ENCODE data around the gene INO80D.
A peak's percentile ranks its signal among the peaks of the same experiment; 100 is the strongest.
"Not testable (repeated sequence)": the region's sequence is repeated elsewhere in the genome, so short reads cannot be mapped to it uniquely, and the experiment has no call there.

Gene INO80D

GRCh38 chr2:206023183-206023582 lies 62.8 kb downstream of the INO80D start:
- DNase-seq: no peak

DNA sequence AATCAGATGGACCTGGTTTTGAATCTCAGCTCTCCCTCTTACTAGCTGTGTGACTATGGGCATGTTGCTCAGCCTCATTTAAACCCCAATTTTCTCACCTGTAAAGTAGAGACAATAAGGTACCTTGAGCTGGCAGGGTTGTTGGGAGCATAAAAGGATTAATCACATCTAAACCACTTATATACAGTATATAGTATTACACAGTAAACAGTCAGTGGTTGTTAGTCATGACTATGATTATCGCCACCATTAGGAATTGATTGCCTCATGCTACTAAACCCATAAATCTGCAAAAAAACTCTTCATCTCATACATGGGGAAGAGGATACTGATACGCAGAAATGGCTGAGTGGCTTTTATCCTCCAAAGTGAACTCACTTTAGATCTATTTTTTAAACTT lies 65.8 kb downstream of the INO80D start:
- no peak for DNase-seq

DNA sequence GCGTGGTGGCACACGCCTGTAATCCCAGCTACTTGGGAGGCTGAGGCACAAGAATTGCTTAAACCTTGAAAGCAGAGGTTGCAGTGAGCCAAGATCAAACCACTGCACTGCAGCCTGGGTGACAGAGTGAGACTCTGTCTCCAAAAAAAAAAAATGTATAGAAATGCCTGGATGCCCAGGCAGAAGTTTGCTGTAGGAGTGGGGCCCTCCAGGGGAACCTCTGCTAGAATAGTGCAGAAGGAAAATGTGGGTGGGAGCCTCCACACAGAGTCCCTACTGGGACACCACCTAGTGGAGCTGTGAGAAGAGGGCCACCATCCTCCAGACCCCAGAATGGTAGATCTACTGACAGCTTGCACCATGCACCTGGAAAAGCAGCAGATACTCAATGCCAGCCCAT lies 70.2 kb downstream of the INO80D start:
- DNase-seq: not testable (repeated sequence)

GRCh38 chr2:206011795-206012194 lies 74.2 kb downstream of the INO80D start:
- no peak for DNase-seq

GRCh38 chr2:206011018-206011614 lies 74.9 kb downstream of the INO80D start:
- DNase-seq: no peak

DNA sequence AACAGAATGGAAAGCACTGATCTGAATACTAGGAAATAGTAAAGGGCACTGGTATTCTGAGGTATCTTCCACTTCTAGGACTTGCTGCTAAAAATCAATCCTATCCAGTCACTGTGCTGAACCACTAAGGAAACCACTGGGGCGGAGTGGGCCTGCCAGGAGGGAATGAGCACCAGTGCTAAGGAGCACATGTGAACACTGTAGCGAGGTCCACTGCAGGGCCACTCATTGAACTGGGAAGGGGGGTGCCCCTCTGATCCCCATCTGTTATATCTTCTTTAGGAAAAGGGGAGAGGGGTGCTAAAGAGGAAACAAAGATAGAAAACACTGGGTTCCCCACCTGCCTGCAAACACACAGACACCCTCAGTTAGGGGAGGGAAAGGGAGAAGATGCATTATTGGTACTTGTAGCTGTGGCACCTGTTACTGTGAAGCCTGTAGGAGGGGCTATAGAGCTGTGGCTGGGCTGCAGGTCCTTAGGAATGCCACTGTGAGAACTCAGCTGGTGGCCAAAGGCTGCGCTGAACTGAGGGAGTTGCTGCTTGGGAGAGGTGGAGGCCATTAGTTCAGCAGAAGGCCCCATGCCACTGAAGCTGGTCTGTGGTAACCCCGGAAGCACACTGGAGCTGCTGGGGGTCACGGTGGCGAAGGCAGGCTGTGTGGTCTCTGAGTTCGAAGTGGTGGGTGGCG lies 81.8 kb downstream of the INO80D start:
- peak in 1 of 5 donors; percentile 6 for DNase-seq

- no peak for DNase-seq
Observed at GRCh38 chr2:206002440-206002839, 83.5 kb downstream of the INO80D start.

DNA sequence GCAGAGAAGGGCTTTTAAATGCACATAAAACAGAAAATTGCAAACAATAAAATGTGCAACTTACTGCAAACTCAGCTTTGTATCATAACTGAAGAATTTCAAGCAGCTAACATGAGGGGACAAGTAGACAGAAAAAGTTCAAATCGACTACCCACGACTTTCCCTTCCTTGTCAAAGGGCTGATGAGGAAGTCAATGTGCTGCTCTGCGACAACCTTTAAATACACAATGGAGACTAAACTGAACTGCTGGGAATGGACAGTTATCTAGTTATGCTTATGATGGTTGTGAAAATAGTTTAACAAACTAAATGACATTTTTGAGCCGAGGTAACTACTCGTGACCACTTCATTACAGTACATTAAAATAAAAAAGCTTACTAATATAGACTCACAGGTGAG lies 84.1 kb downstream of the INO80D start:
- no peak for DNase-seq

- DNase-seq: no peak
Observed at GRCh38 chr2:206000776-206001175, 85.2 kb downstream of the INO80D start.

DNA sequence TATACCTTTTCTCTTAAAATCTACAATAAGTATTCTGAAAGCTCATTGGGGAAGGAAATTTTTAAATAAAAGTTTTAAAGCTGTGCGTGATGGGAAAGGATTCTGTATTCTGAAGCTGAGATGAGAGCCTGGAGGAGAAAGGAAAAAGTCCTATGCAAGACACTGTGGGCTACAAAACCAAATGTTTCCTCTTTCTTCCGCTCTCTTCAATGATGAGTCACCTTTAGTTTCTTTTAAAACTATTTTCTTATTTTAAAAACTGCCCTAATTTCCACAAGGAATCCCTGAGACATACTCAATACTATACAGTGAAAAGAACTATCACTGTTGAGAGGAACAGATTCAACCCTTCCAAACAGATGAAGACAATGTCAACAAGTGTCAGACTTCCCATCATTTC lies 87.4 kb downstream of the INO80D start:
- DNase-seq: no peak

DNA sequence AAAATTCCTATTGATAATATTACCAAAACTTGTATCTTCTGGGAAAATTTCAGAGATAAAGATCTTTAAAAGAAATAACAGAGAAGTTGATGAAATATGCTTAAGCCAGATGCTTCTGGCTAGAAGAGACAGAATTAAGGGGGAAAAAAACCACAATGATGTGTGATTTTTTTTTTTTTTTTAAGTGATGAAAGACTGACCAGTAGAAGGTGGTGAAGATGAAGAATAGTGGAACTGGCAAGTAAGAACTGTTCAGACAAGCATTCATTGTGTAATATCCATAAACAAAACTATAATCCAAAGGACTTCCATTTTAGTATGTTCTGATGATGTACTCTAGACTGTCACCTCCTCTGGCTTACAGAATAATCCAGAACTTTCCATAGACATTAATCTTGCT lies 89.8 kb downstream of the INO80D start:
- no peak for DNase-seq

GRCh38 chr2:205995260-205995659 lies 90.7 kb downstream of the INO80D start:
- no peak for DNase-seq

DNA sequence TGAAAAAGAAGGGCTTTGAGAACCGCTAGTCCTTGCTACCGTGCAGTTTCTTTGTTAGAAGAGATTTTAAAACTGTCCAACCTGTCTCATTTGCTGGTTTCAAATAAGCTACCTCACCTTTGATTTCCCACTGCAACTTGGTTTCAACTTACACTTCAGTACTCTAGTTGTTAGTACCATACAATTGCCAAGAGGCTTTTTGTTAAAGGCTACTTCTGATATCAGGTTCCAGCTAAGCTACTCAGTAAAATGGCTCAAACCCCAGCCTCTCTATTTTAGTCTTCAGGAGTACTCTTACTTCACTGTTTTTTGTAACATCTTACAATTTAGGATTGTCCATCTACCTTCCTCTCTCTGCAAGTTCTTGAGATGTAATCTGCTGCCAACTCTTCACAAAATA lies 91.6 kb downstream of the INO80D start:
- DNase-seq: no peak

DNA sequence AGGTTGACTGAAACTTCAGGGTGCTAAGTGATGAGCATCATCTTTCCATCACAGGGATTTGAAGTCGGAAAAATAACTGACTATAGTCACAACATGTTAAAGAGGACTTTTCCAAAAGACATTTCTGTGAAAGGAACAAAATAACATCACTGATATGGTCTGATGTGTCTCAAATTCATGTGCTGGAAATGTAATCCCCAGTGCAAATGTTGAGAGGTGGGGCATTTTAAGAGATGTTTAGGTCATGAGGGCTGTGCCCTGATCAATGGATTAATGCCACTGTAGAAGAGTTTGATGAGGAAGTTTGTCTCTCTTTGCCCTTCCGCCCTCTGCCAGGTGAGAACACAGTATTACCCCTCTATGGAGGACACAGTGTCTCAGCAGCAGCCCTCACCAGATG lies 95.9 kb downstream of the INO80D start:
- DNase-seq: no peak

GRCh38 chr2:205989271-205990071 lies 96.5 kb downstream of the INO80D start:
- no peak for DNase-seq

GRCh38 chr2:205988681-205989080 lies 97.3 kb downstream of the INO80D start:
- not testable (repeated sequence) for DNase-seq

DNA sequence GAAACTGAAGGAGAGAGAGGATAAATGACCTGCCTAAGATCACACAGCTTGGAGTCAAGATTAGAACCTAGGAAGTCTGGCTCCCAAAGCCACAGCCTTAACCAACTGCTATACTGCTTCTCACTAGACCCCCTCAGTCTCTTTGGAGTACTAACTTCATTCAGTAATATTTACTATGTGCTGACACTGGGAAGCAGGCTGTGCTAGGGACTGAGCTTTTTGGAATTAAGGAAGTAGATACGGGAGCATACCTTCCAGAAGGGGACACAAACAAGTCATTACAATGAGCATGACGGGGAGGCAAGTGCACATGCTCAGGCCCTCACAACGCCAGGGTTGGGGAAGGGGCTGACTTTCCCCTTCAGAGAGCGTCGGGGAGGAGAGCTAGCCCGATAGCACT lies 97.7 kb downstream of the INO80D start:
- DNase-seq: no peak

DNA sequence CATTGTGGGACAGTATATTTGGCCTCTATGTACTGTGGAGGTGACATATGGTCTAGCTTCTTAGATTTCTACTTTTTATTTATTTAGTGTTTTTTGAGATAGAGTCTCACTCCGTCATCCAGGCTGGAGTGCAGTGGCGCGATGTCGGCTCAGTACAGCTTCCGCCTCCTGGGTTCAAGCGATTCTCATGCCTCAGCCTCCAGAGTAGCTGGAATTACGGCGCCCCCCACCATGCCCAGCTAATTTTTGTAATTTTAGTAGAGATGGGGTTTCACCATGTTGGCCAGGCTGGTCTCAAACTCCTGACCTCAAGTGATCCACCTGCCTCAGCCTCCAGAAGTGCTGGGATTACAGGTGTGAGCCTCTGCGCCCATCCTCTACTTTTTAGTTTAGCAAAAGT lies 99.6 kb downstream of the INO80D start:
- DNase-seq: not testable (repeated sequence)

DNA sequence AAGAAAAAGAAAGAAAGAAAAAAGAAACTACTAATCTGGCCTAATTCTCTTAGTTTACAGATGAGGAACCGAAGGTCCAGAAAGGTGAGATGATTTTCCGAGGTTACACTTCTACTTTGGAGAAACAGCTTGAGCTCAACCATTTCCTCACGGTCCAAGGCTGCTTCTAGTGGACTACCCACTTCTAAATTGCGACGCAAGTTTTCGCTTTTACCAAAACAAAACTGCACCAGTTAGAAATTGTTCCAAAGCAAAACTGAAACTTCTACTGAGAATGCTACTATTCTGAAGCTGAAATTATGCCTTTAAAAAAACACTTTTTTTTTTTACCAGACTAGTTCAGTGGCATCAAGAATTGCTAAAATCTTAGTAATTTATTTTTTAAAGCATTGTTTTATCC lies 101.6 kb downstream of the INO80D start:
- peak in 1 of 5 donors; percentile 33 for DNase-seq

DNA sequence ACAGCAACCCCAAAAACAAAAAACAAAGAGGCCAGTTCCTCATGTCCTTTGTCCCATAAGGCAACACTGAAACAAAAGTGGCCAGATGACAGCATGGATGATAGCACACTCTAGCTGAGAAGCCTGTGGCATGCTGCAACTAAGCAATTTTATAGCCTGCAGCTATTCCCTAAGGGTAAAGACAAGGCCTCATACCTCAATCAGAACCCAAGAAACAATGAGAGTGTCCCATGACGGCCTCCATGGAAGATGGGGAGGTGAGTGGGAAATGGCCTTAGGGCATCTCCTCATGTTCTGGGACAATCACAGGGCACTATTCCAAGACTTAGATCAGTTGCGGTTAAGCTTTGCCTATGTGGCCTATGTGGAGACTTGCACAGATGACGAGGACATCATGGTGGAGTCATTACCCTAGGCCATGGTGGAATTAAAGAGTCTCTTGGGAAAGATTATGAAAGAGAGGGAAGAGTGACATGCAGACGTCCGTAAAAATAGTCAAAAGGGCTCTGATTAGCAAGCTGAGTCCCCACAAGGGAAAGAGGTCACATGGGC lies 103.1 kb downstream of the INO80D start:
- DNase-seq: no peak

- DNase-seq: not testable (repeated sequence)
Observed at GRCh38 chr2:205978728-205979127, 107.2 kb downstream of the INO80D start.

GRCh38 chr2:205977699-205978098 lies 108.3 kb downstream of the INO80D start:
- DNase-seq: not testable (repeated sequence)

DNA sequence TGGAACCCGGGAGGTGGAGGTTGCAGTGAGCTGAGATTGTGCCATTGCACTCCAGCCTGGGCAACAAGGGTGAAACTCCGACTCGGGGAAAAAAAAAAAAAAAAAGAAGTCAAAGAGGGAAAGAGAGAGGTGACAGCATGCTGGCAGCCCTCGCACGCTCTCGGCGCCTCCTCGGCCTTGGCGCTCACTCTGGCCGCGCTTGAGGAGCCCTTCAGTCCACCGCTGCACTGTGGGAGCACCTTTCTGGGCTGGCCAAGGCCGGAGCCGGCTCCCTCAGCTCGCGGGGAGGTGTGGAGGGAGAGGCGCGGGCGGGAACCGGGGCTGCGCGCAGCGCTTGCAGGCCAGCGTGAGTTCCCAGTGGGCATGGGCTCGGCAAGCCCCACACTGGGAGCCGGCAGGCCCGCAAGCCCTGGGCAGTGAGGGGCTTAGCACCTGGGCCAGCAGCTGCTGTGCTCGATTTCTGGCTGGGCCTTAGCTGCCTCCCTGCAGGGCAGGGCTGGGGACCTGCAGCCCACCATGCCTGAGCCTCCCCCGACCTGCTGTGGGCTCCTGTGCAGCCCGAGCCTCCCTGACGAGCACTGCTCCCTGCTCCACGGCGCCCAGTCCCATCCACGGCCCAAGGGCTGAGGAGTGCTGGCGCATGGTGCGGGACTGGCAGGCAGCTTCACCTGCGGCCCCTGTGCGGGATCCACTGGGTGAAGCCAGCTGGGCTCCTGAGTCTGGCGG lies 108.9 kb downstream of the INO80D start:
- DNase-seq: not testable (repeated sequence)

Measured in T-helper 1 cell (primary cell).